GM10248 (cell line): ENCODE measurements around the gene HPSE2.

Source experiments
- CTCF ChIA-PET: fragments of 300-600 bp; sonication (Branson Sonifier 250); formaldehyde crosslinking; extraction: SDS; loops from one replicate; lab custom pipeline; 2021; ENCODE audit warnings: antibody characterized with exemption; lab: Yijun Ruan, JAX
- POLR2A ChIA-PET: fragments of 350-650 bp; sonication (Branson Sonifier 250); formaldehyde crosslinking; extraction: SDS; loops from one replicate; lab custom pipeline; 2020; ENCODE audit warnings: antibody characterized with exemption; lab: Yijun Ruan, JAX
- DNase-seq: peaks from one replicate; pipeline ENCODE4 v3.0.0; 2012; ENCODE audit errors: extremely low spot score
- CTCF ChIP-seq: IDR thresholded peaks from 2 replicates; pipeline ENCODE4 v1.5.1; 2012; ENCODE audit warnings: mild to moderate bottlenecking, low read depth; ENCODE audit errors: extremely low read depth, missing control alignments, control extremely low read depth

HPSE2 gene

GRCh38 chr10:98470850-98471249 lies 764.8 kb downstream of the HPSE2 start:
- CTCF ChIA-PET, result interaction anchor here (2.3 to 6.1 kb wide), 2 partner anchors 9 to 776 kb away, joined by 11 to 68 read pairs; no protein-coding TSS in a partner anchor
- DNase-seq, result no peak
- POLR2A ChIA-PET, result no interaction called here
- no peak for TF ChIP-seq CTCF

GRCh38 chr10:98469001-98469931 lies 766.4 kb downstream of the HPSE2 start:
- no peak for TF ChIP-seq CTCF
- no peak for DNase-seq
- ChIA-PET CTCF (interaction anchor here (1.0 to 6.1 kb wide), 12 partner anchors 10 to 782 kb away, joined by 3 to 68 read pairs (median 10); no protein-coding TSS in a partner anchor), POLR2A (no interaction called here)

- TF ChIP-seq CTCF, result peak; percentile 89
- peak; percentile 87 for DNase-seq
- ChIA-PET CTCF (interaction anchor here (0.6 to 6.1 kb wide), 59 partner anchors 8 to 1145 kb away, joined by 3 to 68 read pairs (median 4); partner anchors contain the start of genes GOT1 and HPS1), POLR2A (no interaction called here)
Observed at GRCh38 chr10:98467506-98468318, 767.9 kb downstream of the HPSE2 start.

GRCh38 chr10:98466861-98467505 lies 768.7 kb downstream of the HPSE2 start:
- ChIA-PET POLR2A (no interaction called here), CTCF (interaction anchor here (0.6 to 6.1 kb wide), 54 partner anchors 8 to 1146 kb away, joined by 3 to 68 read pairs (median 4); partner anchors contain the start of genes GOT1 and HPS1)
- TF ChIP-seq CTCF, result no peak
- no peak for DNase-seq

GRCh38 chr10:98465866-98466265 lies 769.8 kb downstream of the HPSE2 start:
- no peak for DNase-seq
- ChIA-PET POLR2A (no interaction called here), CTCF (interaction anchor here (1.2 to 3.1 kb wide), 4 partner anchors 53 to 814 kb away, joined by 3 to 20 read pairs (median 14); no protein-coding TSS in a partner anchor)
- no peak for TF ChIP-seq CTCF
